Fibroblast of lung (primary cell): ENCODE results near the gene WNK2.

ENCODE experiments used
- CTCF ChIP-seq, 2 donors: IDR thresholded peaks in 1 of 2; conservative IDR thresholded peaks in 1 of 2; 1 replicate in 1 of 2; 2 replicates in 1 of 2; pipeline ENCODE4 v1.5.1; 2011 to 2012; ENCODE audit warnings: low read length in 2 of 2, control low read depth in 1 of 2, inconsistent platforms in 1 of 2, low read depth in 1 of 2, mild to moderate bottlenecking in 1 of 2
- EZH2 ChIP-seq: IDR thresholded peaks from 2 replicates; pipeline ENCODE4 v1.5.1; 2012; ENCODE audit warnings: low read length, control low read depth, mild to moderate bottlenecking; ENCODE audit errors: missing control alignments

GRCh38 chr9:93300585-93301081 lies 116.7 kb downstream of the WNK2 start:
- no peak for TF ChIP-seq CTCF (conservative IDR thresholded peaks at IDR 0.05 in 1 of 2, IDR thresholded peaks at IDR 0.05 in 1 of 2; ENCODE audit: low read depth in 1 of 2, low read length in 2 of 2)
- no peak for TF ChIP-seq EZH2
